GM19468 (cell line): ENCODE results near the gene C19orf85.
"Not testable (repeated sequence)": the region's sequence is repeated elsewhere in the genome, so short reads cannot be mapped to it uniquely, and the experiment has no call there.

Experiments used
- ATAC-seq: cut with Tn5 transposase; IDR thresholded peaks from one replicate; pipeline ENCODE4 v1.9.1; 2021; ENCODE audit warnings: mild to moderate bottlenecking, moderate library complexity, moderate number of reproducible peaks; ENCODE audit not compliant: unreplicated experiment; ENCODE audit errors: extremely low read depth

C19orf85 gene

DNA sequence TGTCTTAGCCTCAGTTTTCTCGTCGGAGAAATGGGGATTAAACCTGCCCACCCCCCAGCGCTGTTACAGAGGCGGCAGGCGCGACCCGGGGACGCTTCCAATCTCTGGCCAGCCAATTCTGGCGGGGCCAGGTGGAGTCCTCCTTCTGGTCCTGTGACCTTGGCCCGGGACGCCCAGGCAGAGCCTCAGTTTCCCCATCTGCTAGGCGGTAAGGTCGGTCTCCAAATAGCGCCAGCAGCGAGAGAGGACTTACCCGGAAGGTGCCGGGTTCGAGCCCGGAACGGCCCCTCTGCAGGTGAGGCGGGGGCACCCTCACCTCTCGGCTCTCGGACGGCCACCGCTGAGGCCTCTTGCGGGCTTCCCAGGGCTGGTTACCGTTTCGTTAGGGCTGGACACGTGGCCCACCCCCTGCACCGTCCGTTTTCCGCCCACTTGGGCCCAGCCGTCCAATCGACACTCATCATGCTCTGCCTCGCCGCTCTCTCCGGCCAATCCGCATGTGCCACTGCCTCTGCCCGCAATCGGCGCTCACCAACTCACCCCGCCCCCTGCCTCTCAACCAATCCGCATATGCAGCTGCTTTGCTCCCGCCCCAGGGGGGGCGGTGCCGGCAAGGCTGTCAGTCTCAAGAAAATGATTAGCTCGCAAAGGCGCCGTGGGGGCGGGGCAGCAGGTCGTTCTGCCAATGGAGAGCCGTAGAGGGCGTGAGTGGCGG is 3.1 kb downstream of the C19orf85 start, which contains the start of gene ISOC2:
TSS of gene ISOC2 (minus strand) at position 384 of the 715 bp plus-strand sequence. CDS start 5,156 bp downstream, outside the sequence.
- ATAC-seq, result peak; percentile 84

GRCh38 chr19:55460670-55461258 is 3.8 kb downstream of the C19orf85 start:
- no peak for ATAC-seq

DNA sequence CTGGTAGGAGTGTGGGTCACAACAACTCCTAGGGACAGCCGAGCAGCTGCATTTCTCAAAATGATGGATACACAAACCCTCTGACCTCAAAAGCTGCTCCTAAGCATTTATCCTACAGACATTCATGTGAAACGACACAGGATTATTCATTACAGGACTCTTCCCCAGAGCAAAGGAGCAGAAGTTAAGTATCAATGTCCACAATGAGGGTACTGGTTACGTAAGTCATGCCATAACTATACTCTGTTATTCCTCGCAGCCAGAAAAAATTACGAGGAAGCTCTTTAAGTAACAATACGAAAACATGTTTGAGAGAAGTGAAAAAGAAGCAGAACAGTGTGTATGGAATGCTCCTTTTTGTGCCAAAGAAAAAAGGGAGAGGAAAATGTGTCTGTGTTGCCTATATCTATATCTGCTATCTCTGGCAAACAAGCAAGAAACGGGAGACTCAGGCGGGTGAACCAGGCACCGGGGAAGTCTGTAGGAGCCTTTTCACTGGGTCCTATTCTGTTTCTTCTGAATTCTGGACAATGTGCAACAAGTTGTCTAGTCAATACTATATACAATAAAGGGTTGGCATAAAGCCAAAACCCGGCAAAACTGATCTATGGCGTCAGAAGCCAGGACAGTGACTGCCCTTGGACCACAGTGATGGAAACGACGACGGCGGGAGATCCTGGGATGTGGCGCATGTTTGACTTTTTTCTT is 4.4 kb downstream of the C19orf85 start:
- no peak for ATAC-seq

- ATAC-seq, result no peak
Observed at GRCh38 chr19:55459551-55459949, 5.0 kb downstream of the C19orf85 start.

- no peak for ATAC-seq
Observed at GRCh38 chr19:55457683-55458457, 6.7 kb downstream of the C19orf85 start.

DNA sequence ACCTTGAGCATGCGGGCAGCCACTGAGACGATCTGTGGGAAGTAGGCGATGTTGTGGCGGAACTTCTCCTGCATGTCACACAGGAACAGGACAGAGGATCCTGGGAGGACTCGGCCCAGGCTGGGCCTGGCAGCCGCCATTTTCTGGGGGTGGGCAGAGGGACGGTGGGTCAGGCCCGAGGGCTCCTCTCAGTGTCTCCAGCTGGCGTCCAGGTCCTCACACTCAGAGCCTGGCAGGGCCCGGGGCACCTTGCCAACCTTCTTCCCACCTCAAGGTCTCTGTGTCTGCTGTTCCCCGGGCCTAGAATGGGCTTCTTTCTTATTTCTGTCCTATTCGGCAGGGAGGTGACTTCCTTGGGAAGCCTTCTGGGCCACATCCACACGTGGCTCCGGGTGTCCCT is 8.2 kb downstream of the C19orf85 start:
- ATAC-seq, result no peak

GRCh38 chr19:55455576-55456235 is 8.8 kb downstream of the C19orf85 start:
- ATAC-seq, result no peak

DNA sequence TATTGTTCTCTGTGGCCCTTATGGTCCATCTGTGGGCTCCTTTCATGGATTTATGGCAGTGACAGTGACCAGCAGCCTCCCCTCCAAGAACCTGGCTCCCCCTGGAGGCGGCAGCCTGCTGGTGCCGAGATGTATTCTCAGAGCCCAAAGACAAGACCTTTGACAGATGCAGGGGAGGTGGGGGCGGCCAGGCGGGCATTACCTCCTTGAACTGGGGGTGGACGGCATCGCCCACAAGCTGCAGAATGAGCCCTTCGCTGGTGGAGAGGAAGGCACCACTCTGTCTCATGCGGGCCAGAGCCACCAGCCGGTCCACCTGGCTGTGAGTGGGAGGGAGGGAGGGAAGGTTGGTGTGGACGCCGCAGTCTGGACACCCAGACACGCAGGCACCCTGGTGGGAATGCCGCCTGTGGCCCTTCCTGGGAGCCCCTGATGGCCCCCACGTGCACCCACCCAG is 9.7 kb downstream of the C19orf85 start:
- no peak for ATAC-seq

- ATAC-seq, result no peak
Observed at GRCh38 chr19:55453511-55454260, 10.9 kb downstream of the C19orf85 start.

DNA sequence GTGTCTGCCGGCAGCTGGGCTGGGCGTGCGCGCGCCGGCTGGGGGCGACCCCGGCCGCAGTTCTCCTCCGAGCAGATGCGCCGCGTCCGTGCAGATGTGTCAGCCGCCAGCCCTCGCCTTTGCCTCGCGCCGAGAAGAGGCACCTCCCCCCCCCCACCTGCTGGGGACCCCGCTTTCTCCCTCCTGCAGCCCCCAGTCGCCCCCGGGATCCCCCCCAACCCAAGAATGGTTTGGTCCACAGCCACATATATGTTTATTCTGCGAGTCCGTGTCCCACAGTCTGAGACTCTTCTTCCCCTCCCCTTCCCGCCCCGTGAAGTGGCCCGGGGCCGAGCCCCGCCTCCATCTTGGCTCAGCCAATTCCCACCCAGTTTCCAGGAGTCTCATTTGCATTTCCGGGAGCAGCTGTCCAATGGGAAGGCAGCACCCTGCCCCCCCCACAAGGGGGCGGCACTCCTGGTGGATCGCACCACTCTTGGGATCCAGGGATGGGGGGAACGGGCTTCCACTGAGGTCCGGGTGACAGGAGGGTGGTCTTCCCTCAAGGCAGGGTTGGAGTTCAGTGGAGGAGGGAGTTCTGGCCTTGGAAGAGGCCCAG is 11.7 kb downstream of the C19orf85 start:
- no peak for ATAC-seq

DNA sequence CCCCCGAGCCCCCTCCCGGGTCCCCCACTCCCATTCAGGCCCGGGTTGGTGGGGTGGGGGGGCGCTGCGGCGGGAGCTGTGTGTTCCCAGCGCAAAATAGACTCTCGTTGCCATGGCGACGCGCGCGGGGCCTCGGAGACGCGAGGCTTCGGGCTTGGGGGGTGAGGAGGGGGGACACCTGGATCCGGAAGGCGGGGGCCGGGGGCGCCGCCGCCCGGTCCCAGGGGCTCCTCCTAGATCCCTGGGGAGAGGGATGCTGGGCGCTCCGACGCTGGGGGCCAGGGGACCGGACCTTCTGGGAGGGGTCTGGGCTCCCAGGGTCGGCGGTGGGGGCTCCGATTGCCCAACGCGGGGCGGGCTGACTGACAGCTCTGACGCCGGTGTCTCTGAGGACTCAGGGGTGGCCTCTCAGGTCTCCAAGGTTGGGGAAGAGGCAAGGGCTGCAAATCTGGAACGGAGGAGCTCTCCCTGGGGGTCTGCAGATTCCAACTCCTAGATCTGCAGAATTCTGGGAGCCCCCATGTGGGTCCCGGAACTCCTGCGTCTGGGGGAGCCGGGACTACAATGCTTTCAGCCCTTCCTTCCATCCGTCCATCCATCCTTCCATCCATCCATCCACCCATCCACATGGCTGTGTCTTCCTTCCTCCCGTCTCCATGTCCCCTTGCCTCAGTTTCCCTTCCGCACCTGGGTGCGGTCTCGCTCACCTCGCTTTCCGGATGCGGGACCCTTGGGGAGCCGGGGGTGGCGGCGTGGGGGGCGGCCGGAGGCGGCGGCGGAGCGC is 12.4 kb downstream of the C19orf85 start:
- no peak for ATAC-seq

GRCh38 chr19:55451163-55451964 is 13.2 kb downstream of the C19orf85 start:
- no peak for ATAC-seq

- no peak for ATAC-seq
Observed at GRCh38 chr19:55449469-55449868, 15.1 kb downstream of the C19orf85 start.

- ATAC-seq, result not testable (repeated sequence)
Observed at GRCh38 chr19:55448175-55448490, 16.4 kb downstream of the C19orf85 start.

DNA sequence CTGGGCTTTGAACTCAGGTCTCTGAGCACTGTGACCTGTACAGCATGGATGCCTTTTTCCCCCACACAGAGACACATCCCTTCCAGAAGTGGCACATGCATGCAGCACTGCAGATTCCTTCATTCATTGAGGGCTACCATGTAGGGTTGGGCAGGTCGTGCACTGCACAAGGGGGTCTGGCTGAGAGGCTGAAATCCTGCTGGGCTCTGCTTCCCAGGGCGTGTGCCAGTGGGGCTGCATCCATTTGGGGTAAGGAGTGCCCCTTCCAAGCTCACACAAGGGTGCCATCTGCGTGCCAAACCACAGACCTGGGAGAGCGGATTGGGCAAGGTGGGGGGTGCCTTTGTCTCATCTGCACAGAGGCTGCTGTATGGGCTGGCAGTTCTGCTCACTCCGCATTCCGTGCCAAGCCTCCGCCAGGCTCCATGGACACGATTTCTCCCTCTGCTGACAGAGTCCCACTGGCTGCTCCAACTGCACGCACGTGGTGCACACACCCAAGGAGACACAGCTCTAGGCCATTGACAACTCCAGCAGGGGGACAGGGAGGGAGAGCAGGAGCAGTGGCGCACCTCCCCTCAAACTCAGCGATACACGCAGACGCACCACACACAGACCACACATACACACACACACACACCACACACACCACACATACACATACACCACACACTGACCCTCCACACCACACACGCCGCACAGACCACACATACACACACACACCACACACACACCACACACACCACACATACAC is 17.0 kb downstream of the C19orf85 start:
- no peak for ATAC-seq

GRCh38 chr19:55446060-55446459 is 18.5 kb downstream of the C19orf85 start:
- ATAC-seq, result no peak

DNA sequence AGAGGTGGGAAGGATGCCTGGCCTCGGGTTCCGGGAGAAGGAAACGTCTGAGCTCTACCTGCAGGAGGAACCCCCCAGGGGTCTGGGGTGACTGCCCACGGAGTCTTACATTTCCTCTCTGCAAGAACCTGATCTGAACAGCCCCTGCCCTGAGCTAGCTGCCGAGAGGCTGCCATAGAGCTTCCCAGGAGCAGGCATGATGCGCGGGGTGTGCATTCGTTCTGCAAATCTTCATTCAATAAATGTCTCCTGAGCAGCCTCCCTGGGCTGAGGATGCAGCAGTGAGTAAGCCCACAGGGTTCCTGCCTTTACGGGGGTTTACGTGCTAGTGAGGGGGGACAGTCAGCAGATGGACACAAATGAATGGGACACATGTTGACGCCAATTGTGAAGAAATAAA is 19.9 kb downstream of the C19orf85 start:
- no peak for ATAC-seq
